GM19238 (cell line): ENCODE results near the gene COTL1.

Experiments
- DNase-seq: peaks from one replicate; pipeline ENCODE4 v3.0.0; 2011; ENCODE audit warnings: low spot score; ENCODE audit not compliant: insufficient read length

Gene COTL1

GRCh38 chr16:84614968-84615813 is 2.7 kb downstream of the COTL1 start:
- no peak for DNase-seq

GRCh38 chr16:84614623-84614967 is 3.3 kb downstream of the COTL1 start:
- no peak for DNase-seq

- no peak for DNase-seq
Measured at GRCh38 chr16:84614073-84614459, 3.8 kb downstream of the COTL1 start.

- no peak for DNase-seq
Measured at GRCh38 chr16:84613408-84614072, 4.3 kb downstream of the COTL1 start.

- DNase-seq = no peak
Measured at GRCh38 chr16:84612686-84613085, 5.2 kb downstream of the COTL1 start.

GRCh38 chr16:84611041-84611440 is 6.8 kb downstream of the COTL1 start:
- no peak for DNase-seq

GRCh38 chr16:84610376-84610775 is 7.5 kb downstream of the COTL1 start:
- no peak for DNase-seq

GRCh38 chr16:84609563-84610177 is 8.2 kb downstream of the COTL1 start:
- DNase-seq = no peak

- no peak for DNase-seq
Measured at GRCh38 chr16:84608282-84608681, 9.6 kb downstream of the COTL1 start.

- DNase-seq = peak; percentile 74
Measured at GRCh38 chr16:84607694-84608093, 10.2 kb downstream of the COTL1 start.

GRCh38 chr16:84607061-84607460 is 10.8 kb downstream of the COTL1 start:
- no peak for DNase-seq

GRCh38 chr16:84606081-84606875 is 11.6 kb downstream of the COTL1 start:
- no peak for DNase-seq

GRCh38 chr16:84605339-84605848 is 12.5 kb downstream of the COTL1 start:
- no peak for DNase-seq

GRCh38 chr16:84604477-84605013 is 13.3 kb downstream of the COTL1 start:
- DNase-seq = no peak

GRCh38 chr16:84603940-84604339 is 13.9 kb downstream of the COTL1 start:
- no peak for DNase-seq

- no peak for DNase-seq
Measured at GRCh38 chr16:84603140-84603816, 14.6 kb downstream of the COTL1 start.

- no peak for DNase-seq
Measured at GRCh38 chr16:84600343-84601229, 17.3 kb downstream of the COTL1 start.

- no peak for DNase-seq
Measured at GRCh38 chr16:84599521-84600202, 18.2 kb downstream of the COTL1 start.

- DNase-seq = no peak
Measured at GRCh38 chr16:84598360-84598759, 19.5 kb downstream of the COTL1 start.
